ENCODE data around the gene CENPX. TPM values are rescaled to one million over a fixed set of nuclear protein-coding genes. Genes with fewer than 3 reads are reported as not detected.

The CENPX gene
- total RNA-seq, 1 donor, result 18.8 TPM

- Histone ChIP-seq H3K79me2 (ENCODE audit: insufficient read depth, low read length) (peaks cover 27% of the 10 kb centered on the region), H3K27ac (ENCODE audit: low read depth, low read length) (no peak overlapping the region), H3K4me1 (ENCODE audit: insufficient read depth, low read length) (peaks cover 12% of the 10 kb centered on the region), H3K4me3 (ENCODE audit: insufficient read depth, low read length) (no peak overlapping the region), H3K36me3 (ENCODE audit: insufficient read depth, low read length) (peaks cover 37% of the 10 kb centered on the region), H3K27me3 (ENCODE audit: insufficient read depth, low read length) (no peaks in the 10 kb centered on the region), H4K20me1 (ENCODE audit: insufficient read depth, low read length) (peaks cover 7% of the 10 kb centered on the region), H3K9me3 (ENCODE audit: low read depth, low read length) (no peaks in the 10 kb centered on the region), H3K4me2 (ENCODE audit: insufficient read depth, low read length) (no peak overlapping the region), H2AFZ (ENCODE audit: low read length) (no peak overlapping the region)
- DNase-seq (ENCODE audit: insufficient read length, low spot score, missing footprints), result peak; percentile 91
- no peak for TF ChIP-seq CTCF (IDR thresholded peaks at IDR 0.05; ENCODE audit: extremely low read depth, low read depth, low read length)
Observed at GRCh38 chr17:82056729-82057621, 34.3 kb upstream of the CENPX start.

GRCh38 chr17:82055965-82056728, 33.5 kb upstream of the CENPX start:
- H4K20me1 ChIP-seq (ENCODE audit: insufficient read depth, low read length), result peaks cover 5% of the 10 kb centered on the region
- H3K4me3 ChIP-seq (ENCODE audit: insufficient read depth, low read length), result no peak overlapping the region
- peaks cover 30% of the 10 kb centered on the region for H3K79me2 ChIP-seq (ENCODE audit: insufficient read depth, low read length)
- no peaks in the 10 kb centered on the region for H3K27me3 ChIP-seq (ENCODE audit: insufficient read depth, low read length)
- peaks cover 33% of the 10 kb centered on the region for H3K36me3 ChIP-seq (ENCODE audit: insufficient read depth, low read length)
- H3K27ac ChIP-seq (ENCODE audit: low read depth, low read length), result no peak overlapping the region
- TF ChIP-seq CTCF (IDR thresholded peaks at IDR 0.05; ENCODE audit: extremely low read depth, low read depth, low read length), result no peak
- DNase-seq (ENCODE audit: insufficient read length, low spot score, missing footprints), result peak; percentile 90
- H3K4me1 ChIP-seq (ENCODE audit: insufficient read depth, low read length), result peaks cover 12% of the 10 kb centered on the region
- H3K4me2 ChIP-seq (ENCODE audit: insufficient read depth, low read length), result no peak overlapping the region
- no peaks in the 10 kb centered on the region for H3K9me3 ChIP-seq (ENCODE audit: low read depth, low read length)
- H2AFZ ChIP-seq (ENCODE audit: low read length), result no peak overlapping the region

- Histone ChIP-seq H4K20me1 (ENCODE audit: insufficient read depth, low read length) (peaks cover 4% of the 10 kb centered on the region), H3K9me3 (ENCODE audit: low read depth, low read length) (no peaks in the 10 kb centered on the region), H3K36me3 (ENCODE audit: insufficient read depth, low read length) (peaks cover 29% of the 10 kb centered on the region)
Observed at GRCh38 chr17:82055023-82055964, 32.6 kb upstream of the CENPX start.

More at GRCh38 chr17:82055023-82055964, 32.6 kb upstream of the CENPX start:
- Histone ChIP-seq H3K4me3 (ENCODE audit: insufficient read depth, low read length) (no peak overlapping the region), H3K4me1 (ENCODE audit: insufficient read depth, low read length) (peaks cover 12% of the 10 kb centered on the region), H3K27me3 (ENCODE audit: insufficient read depth, low read length) (no peaks in the 10 kb centered on the region), H3K4me2 (ENCODE audit: insufficient read depth, low read length) (no peak overlapping the region), H3K27ac (ENCODE audit: low read depth, low read length) (no peak overlapping the region), H3K79me2 (ENCODE audit: insufficient read depth, low read length) (peaks cover 39% of the 10 kb centered on the region), H2AFZ (ENCODE audit: low read length) (no peak overlapping the region)
- DNase-seq (ENCODE audit: insufficient read length, low spot score, missing footprints), result peak; percentile 77
- no peak for TF ChIP-seq CTCF (IDR thresholded peaks at IDR 0.05; ENCODE audit: extremely low read depth, low read depth, low read length)

All from osteoblast (primary cell).